ENCODE data around the gene DNASE1L2. TPM values are rescaled to one million over a fixed set of nuclear protein-coding genes. Genes with fewer than 3 reads are reported as not detected.
"Not testable (repeated sequence)": the region's sequence is repeated elsewhere in the genome, so short reads cannot be mapped to it uniquely, and the experiment has no call there.

DNASE1L2 gene
- total RNA-seq, 1 experiment from 2014 or later: 0.27 TPM

DNA sequence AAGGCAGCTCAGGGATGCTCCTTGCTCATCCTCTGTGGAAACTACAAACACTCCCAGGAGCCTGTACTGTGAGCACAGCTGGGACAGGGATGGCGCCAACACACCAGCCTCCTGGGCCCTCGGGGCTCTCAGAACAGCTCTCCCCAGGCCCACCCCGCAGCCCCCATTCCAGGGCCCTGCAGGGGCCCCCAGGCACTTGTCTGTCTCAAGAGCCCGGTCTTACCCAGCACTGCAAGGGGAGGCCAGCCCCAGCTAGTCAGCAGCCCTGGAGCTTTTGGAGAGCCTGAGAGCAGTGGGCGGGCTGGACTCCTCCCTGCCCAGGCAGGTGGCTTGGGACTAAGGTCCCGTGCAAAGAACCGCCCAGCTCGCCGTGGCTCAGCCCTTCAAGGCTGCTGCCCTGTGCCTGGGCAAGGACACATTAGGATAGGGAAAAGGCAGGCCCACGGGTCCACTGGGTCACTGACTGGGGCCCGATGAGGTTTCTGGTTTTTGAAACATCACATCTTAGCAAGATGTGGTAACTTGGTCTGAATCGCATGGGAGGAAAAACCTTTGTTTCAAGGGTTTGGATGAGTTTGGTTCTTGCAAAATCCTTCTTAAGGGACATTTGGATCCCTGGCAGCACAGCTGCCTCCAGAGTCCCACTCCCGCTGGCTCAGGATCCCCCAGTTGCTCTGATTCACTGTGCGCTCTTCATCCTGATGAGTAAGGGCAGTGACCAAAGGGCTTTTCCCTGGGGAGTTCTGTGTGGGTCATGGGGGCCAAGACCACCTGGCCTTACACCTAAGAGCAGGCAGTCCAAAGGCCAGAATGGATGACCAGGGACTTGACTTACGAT lies 2.8 kb downstream of the DNASE1L2 start:
- Mint-ChIP-seq H3K36me3 (ENCODE audit: insufficient read depth, unreplicated experiment) (peaks cover 69% of the 10 kb centered on the region), H3K4me3 (ENCODE audit: unreplicated experiment) (no peak overlapping the region), H3K27me3 (ENCODE audit: insufficient read depth, unreplicated experiment) (no peaks in the 10 kb centered on the region), H3K4me1 (ENCODE audit: low read depth, unreplicated experiment) (no peaks in the 10 kb centered on the region), H3K9me3 (ENCODE audit: unreplicated experiment) (no peaks in the 10 kb centered on the region), H3K27ac (ENCODE audit: unreplicated experiment) (no peak overlapping the region)
- peak in 1 of 2 experiments; percentile 32 for DNase-seq
- Histone ChIP-seq H3K4me1 (peaks cover 8% of the 10 kb centered on the region; the same call in 1 of the 2 replicates), H3K9me3 (no peaks in the 10 kb centered on the region), H3K27me3 (replicated peaks; ENCODE audit: control insufficient read depth, insufficient read depth, low read length) (no peaks in the 10 kb centered on the region), H3K4me3 (ENCODE audit: low read depth, low read length) (no peak overlapping the region), H3K36me3 (ENCODE audit: control insufficient read depth, insufficient read depth, low read length) (no peaks in the 10 kb centered on the region; the same call in 1 of the 2 replicates)
- intact Hi-C loops (cut with micrococcal nuclease; ENCODE audit: unreplicated experiment): no loop called here
- POLR2A ChIA-PET: interaction anchor here (0.8 kb wide), 1 partner anchor 25 kb away, joined by 3 read pairs; the partner anchor contains the start of gene PGP
- BruUV-seq (replicated peaks): no TSS peak
- TF ChIP-seq, protein P1, sequence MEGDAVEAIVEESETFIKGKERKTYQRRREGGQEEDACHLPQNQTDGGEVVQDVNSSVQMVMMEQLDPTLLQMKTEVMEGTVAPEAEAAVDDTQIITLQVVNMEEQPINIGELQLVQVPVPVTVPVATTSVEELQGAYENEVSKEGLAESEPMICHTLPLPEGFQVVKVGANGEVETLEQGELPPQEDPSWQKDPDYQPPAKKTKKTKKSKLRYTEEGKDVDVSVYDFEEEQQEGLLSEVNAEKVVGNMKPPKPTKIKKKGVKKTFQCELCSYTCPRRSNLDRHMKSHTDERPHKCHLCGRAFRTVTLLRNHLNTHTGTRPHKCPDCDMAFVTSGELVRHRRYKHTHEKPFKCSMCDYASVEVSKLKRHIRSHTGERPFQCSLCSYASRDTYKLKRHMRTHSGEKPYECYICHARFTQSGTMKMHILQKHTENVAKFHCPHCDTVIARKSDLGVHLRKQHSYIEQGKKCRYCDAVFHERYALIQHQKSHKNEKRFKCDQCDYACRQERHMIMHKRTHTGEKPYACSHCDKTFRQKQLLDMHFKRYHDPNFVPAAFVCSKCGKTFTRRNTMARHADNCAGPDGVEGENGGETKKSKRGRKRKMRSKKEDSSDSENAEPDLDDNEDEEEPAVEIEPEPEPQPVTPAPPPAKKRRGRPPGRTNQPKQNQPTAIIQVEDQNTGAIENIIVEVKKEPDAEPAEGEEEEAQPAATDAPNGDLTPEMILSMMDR (IDR thresholded peaks at IDR 0.05; ENCODE audit: insufficient read depth in 1 of 2, low read depth in 1 of 2, low read length in 1 of 2, severe bottlenecking in 1 of 2, unreplicated experiment in 1 of 2): no peak
- CTCF ChIA-PET: interaction anchor here (0.9 to 1.0 kb wide), 2 partner anchors 13 to 44 kb away, joined by 3 read pairs; no protein-coding TSS in a partner anchor

DNA sequence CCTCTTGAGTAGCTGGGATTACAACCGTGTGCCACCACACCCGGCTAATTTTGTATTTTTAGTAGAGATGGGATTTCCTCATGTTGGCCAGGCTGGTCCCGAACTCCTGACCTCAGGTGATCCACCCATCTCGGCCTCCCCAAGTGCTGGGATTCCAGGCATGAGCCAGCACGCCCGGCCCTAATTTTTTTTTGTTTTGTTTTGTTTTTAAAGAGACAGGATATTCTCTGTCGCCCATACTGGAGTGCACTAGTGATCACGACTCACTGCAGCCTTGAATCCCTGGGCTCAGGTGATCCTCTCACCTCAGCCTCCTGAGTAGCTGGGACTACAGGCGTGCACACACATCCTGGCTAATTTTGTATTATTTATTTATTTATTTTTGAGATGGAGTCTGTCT lies 4.1 kb downstream of the DNASE1L2 start:
- H3K36me3 Mint-ChIP-seq (ENCODE audit: insufficient read depth, unreplicated experiment): peaks cover 71% of the 10 kb centered on the region
- H3K27me3 Mint-ChIP-seq (ENCODE audit: insufficient read depth, unreplicated experiment); H3K27me3 ChIP-seq (replicated peaks; ENCODE audit: control insufficient read depth, insufficient read depth, low read length); intact Hi-C loops (cut with micrococcal nuclease; ENCODE audit: unreplicated experiment); BruUV-seq (replicated peaks); H3K27ac Mint-ChIP-seq (ENCODE audit: unreplicated experiment); POLR2A ChIA-PET; H3K9me3 ChIP-seq; H3K4me3 Mint-ChIP-seq (ENCODE audit: unreplicated experiment); H3K4me1 Mint-ChIP-seq (ENCODE audit: low read depth, unreplicated experiment); H3K4me3 ChIP-seq (ENCODE audit: low read depth, low read length); H3K36me3 ChIP-seq (ENCODE audit: control insufficient read depth, insufficient read depth, low read length); CTCF ChIA-PET; H3K9me3 Mint-ChIP-seq (ENCODE audit: unreplicated experiment); DNase-seq; H3K4me1 ChIP-seq: not testable (repeated sequence)

DNA sequence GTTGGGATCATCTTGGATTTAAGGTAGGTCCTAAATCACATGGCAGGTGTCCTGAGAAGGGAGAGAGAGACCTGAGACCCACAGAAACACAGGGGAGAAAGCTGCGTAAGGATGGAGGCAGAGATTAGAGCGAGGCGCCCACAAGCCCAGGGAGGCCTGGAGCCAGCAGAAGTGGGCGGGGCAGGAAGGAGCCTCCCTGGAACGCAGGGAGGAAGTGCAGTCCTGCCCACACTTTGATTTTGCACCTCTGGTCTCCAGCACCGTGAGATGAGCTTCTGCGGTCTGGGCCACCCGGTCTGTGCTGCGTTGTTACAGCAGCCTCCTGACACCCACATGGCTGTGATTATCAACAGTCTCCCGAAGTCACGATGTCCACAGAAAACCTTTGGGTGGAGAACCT lies 6.4 kb downstream of the DNASE1L2 start:
- POLR2A ChIA-PET: no interaction called here
- BruUV-seq (replicated peaks): no TSS peak
- Mint-ChIP-seq H3K4me3 (ENCODE audit: unreplicated experiment) (no peak overlapping the region), H3K9me3 (ENCODE audit: unreplicated experiment) (no peaks in the 10 kb centered on the region), H3K4me1 (ENCODE audit: low read depth, unreplicated experiment) (no peaks in the 10 kb centered on the region), H3K36me3 (ENCODE audit: insufficient read depth, unreplicated experiment) (peaks cover 64% of the 10 kb centered on the region), H3K27ac (ENCODE audit: unreplicated experiment) (no peak overlapping the region), H3K27me3 (ENCODE audit: insufficient read depth, unreplicated experiment) (no peaks in the 10 kb centered on the region)
- intact Hi-C loops (cut with micrococcal nuclease; ENCODE audit: unreplicated experiment): no loop called here
- TF ChIP-seq, protein P1 (IDR thresholded peaks at IDR 0.05; ENCODE audit: insufficient read depth in 1 of 2, low read depth in 1 of 2, low read length in 1 of 2, severe bottlenecking in 1 of 2, unreplicated experiment in 1 of 2): no peak
- Histone ChIP-seq H3K36me3 (ENCODE audit: control insufficient read depth, insufficient read depth, low read length) (no peaks in the 10 kb centered on the region; the same call in none of the 2 replicates), H3K27me3 (replicated peaks; ENCODE audit: control insufficient read depth, insufficient read depth, low read length) (no peaks in the 10 kb centered on the region), H3K4me1 (no peaks in the 10 kb centered on the region), H3K9me3 (no peaks in the 10 kb centered on the region), H3K4me3 (ENCODE audit: low read depth, low read length) (no peak overlapping the region)
- no peak for DNase-seq
- CTCF ChIA-PET: no interaction called here
